ENCODE results near the gene SRSF1. TPM values are rescaled to one million over a fixed set of nuclear protein-coding genes. Genes with fewer than 3 reads are reported as not detected.
"Not testable (repeated sequence)": the region's sequence is repeated elsewhere in the genome, so short reads cannot be mapped to it uniquely, and the experiment has no call there.

Gene SRSF1
- total RNA-seq, 2 experiments from 2014 or later, result 382 to 383 TPM

DNA sequence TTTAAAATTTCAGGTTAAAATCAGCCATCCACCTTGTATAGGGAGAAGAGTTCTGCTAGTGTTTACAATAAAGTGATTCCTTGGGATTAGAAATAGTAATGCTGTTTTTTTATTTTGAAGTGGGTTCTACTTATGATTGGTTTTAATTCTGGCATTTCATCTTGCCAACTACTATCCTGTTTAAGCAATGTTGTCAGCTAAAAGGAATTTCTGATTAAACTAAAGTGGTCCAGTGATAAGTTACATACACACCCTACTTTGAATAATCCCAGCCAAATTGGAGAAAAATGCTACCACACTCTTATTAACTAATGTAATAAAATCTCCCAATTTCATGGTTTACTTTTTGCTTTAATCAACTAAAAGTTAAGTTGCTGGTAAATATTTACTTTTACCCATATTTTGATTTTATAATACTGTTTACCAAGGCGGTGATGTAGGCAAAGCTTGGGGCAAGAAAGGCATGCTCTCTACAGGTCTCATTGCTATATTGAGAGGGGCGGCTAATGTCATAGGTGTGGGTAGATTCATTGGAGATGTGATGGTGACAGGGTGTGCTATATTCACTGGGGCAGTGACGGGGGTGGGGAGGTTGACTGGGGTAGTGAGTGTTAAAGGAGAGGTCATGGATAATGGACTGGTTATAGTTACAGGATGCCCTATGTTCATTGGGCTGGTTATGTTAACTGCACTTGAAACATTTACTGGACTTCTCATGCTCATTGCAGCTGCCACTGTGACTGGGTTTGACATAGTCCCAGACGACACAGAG is 32.8 kb downstream of the SRSF1 start:
- H3K4me1 Mint-ChIP-seq (ENCODE audit: low read depth); H3K4me3 Mint-ChIP-seq; H3K27ac Mint-ChIP-seq; POLR2A ChIA-PET; H3K9me3 Mint-ChIP-seq (ENCODE audit: insufficient read depth); DNase-seq; H3K27me3 Mint-ChIP-seq (ENCODE audit: low read depth); ATAC-seq: not testable (repeated sequence)
- CTCF ChIA-PET, result interaction anchor here (1.2 to 1.4 kb wide), 3 partner anchors 12 to 82 kb away, joined by 3 to 4 read pairs (median 3); no protein-coding TSS in a partner anchor
- peaks cover 47% of the 10 kb centered on the region for H3K36me3 Mint-ChIP-seq (ENCODE audit: low read depth)

DNA sequence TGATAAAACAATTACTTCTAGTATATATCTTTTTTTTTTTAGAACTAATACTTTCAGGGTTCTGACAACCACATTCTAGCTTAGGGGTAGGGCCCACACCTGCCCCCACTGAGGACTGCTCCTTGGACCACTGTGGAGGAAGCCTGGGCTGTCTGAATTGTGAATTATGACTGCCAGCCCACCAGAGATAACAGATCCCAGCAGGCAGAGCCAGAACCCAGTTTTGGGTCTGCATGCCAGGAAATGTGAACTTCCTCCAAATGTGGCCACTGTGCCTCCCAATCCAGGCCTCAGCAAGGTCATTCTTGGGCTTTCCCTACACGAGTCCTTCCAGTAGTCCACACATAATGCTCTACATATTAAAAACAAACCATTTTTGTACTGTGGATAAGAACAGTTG is 34.9 kb downstream of the SRSF1 start:
- Mint-ChIP-seq H3K9me3 (ENCODE audit: insufficient read depth) (no peaks in the 10 kb centered on the region), H3K4me1 (ENCODE audit: low read depth) (no peaks in the 10 kb centered on the region), H3K36me3 (ENCODE audit: low read depth) (peaks cover 33% of the 10 kb centered on the region), H3K27me3 (ENCODE audit: low read depth) (peaks cover 7% of the 10 kb centered on the region), H3K4me3 (no peak overlapping the region), H3K27ac (no peak overlapping the region)
- ChIA-PET CTCF (interaction anchor here (0.9 to 1.6 kb wide), 2 partner anchors 10 to 27 kb away, joined by 3 to 5 read pairs; no protein-coding TSS in a partner anchor), POLR2A (no interaction called here)
- peak; percentile 11 for DNase-seq
- no peak for ATAC-seq

DNA sequence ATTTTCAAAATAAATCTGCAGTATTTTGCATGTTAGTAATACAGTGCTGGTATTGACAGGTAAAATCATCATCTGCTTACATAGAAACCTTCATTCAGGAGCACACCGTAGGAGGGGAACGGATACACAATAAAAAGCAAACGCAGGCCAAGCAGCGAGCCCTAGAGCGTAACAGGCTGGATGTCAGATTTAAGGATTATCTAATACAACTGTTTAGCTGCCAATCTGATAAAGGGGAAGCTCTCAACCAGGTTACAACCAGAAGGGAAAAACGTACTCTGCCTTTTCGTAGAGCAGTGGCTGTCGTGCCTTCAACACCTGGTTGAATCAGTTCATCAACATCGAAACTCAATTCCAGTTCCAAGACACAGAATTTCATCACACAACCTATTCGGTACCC is 35.5 kb downstream of the SRSF1 start:
- ATAC-seq (no peak), DNase-seq (peak; percentile 4)
- ChIA-PET CTCF (interaction anchor here (1.6 kb wide), 1 partner anchor 27 kb away, joined by 5 read pairs; no protein-coding TSS in a partner anchor), POLR2A (no interaction called here)
- Mint-ChIP-seq H3K4me3 (no peak overlapping the region), H3K9me3 (ENCODE audit: insufficient read depth) (no peaks in the 10 kb centered on the region), H3K27me3 (ENCODE audit: low read depth) (peaks cover 7% of the 10 kb centered on the region), H3K4me1 (ENCODE audit: low read depth) (no peaks in the 10 kb centered on the region), H3K27ac (no peak overlapping the region), H3K36me3 (ENCODE audit: low read depth) (peaks cover 27% of the 10 kb centered on the region)

DNA sequence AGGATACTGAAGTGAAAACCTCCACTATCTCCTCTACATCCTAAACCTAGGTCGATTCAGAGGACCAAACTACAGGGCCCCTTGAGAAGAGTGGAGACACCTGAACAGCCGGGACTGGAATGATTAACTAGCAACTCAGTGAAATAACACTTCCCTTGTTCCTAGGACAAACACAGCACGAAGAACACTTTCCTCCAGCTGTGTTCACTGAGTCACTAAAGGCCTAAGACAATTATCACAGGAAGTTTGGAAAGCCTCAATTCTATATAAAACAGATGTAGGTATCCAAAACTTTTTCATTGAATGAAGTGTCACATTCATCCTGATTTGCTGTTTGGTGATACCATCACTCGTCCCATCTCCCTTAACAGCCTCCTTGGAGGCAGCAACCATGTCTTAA is 36.3 kb downstream of the SRSF1 start:
- DNase-seq (peak; percentile 17), ATAC-seq (no peak)
- Mint-ChIP-seq H3K4me1 (ENCODE audit: low read depth) (no peaks in the 10 kb centered on the region), H3K27ac (no peak overlapping the region), H3K4me3 (no peak overlapping the region), H3K36me3 (ENCODE audit: low read depth) (peaks cover 20% of the 10 kb centered on the region), H3K9me3 (ENCODE audit: insufficient read depth) (no peaks in the 10 kb centered on the region), H3K27me3 (ENCODE audit: low read depth) (peaks cover 7% of the 10 kb centered on the region)
- ChIA-PET CTCF (no interaction called here), POLR2A (no interaction called here)

DNA sequence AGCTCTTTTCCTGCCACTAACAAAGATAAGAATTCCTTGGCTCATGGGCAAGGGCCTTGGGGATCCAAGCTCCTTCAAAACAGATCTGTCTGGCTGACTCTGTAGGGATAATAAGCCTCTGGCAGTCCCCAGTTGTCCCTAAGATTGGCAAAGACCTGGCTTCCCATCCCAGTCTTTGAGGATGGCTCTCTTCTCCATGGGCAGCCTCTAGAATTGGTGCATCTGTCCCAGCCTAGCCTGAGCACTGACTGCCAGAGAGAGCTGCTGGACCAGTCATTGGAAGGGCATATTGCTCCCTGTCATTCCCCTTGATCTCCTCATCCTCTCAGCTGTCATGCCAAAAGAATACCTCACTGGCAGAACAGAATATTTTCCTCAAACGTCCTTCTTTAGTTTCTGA is 38.6 kb downstream of the SRSF1 start:
- H3K36me3 Mint-ChIP-seq (ENCODE audit: low read depth), result peaks cover 4% of the 10 kb centered on the region
- H3K4me3 Mint-ChIP-seq, result no peak overlapping the region
- ATAC-seq (no peak), DNase-seq (peak; percentile 4)
- peaks cover 10% of the 10 kb centered on the region for H3K27me3 Mint-ChIP-seq (ENCODE audit: low read depth)
- no peak overlapping the region for H3K27ac Mint-ChIP-seq
- ChIA-PET POLR2A (no interaction called here), CTCF (interaction anchor here (1.5 kb wide), 2 partner anchors 16 to 39 kb away, joined by 5 read pairs; partner anchors contain the start of gene SRSF1)
- no peaks in the 10 kb centered on the region for H3K9me3 Mint-ChIP-seq (ENCODE audit: insufficient read depth)
- no peaks in the 10 kb centered on the region for H3K4me1 Mint-ChIP-seq (ENCODE audit: low read depth)

DNA sequence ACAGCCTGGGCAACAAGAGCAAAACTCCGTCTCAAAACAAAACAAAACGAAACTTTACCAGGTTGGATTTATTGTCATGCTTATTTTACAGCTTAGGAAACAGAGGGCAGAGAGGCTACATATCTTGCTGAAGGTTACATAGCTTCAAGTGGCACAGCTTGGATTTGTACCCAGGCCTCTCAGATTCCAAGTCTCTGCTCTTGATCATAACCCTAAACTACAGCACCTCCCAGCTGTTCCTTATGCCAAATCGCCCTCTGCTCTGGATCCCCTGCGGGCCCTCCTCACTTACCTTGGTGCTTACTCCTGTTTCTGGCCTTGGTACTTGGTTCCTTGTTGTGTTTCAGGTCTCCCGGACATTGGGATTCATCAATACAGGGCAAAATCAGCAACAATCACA is 40.2 kb downstream of the SRSF1 start:
- Mint-ChIP-seq H3K27ac (no peak overlapping the region), H3K9me3 (ENCODE audit: insufficient read depth) (no peaks in the 10 kb centered on the region), H3K4me1 (ENCODE audit: low read depth) (no peaks in the 10 kb centered on the region), H3K27me3 (ENCODE audit: low read depth) (peaks cover 20% of the 10 kb centered on the region), H3K4me3 (no peak overlapping the region), H3K36me3 (ENCODE audit: low read depth) (no peaks in the 10 kb centered on the region)
- CTCF ChIA-PET, result interaction anchor here (1.5 to 1.7 kb wide), 3 partner anchors 11 to 40 kb away, joined by 5 to 7 read pairs (median 5); partner anchors contain the start of genes CUEDC1 and SRSF1
- DNase-seq (no peak), ATAC-seq (no peak)
- POLR2A ChIA-PET, result no interaction called here

DNA sequence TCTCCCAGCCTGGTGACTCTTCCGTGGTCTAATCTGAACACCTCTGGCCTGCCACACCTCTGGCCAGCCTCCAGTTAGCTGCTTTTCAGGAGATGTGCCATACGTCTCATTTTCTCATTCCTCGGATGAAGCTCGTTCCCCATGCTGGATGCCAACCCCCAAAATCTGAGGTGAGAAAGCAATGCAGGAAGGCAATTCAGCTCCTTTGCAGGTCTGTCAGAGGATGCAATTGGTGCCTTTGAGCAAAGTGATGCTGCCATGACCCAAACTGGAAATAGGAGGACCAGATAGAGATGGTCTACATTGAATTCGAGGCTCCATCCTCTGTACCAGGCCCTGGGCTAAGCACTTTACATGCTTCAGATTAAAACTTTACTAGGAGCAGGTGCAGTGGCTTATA is 40.8 kb downstream of the SRSF1 start:
- Mint-ChIP-seq H3K27me3 (ENCODE audit: low read depth) (peaks cover 21% of the 10 kb centered on the region), H3K4me3 (no peak overlapping the region), H3K4me1 (ENCODE audit: low read depth) (no peaks in the 10 kb centered on the region), H3K36me3 (ENCODE audit: low read depth) (no peaks in the 10 kb centered on the region), H3K9me3 (ENCODE audit: insufficient read depth) (no peaks in the 10 kb centered on the region), H3K27ac (no peak overlapping the region)
- CTCF ChIA-PET, result interaction anchor here (1.7 kb wide), 1 partner anchor 10 kb away, joined by 7 read pairs; the partner anchor contains the start of gene CUEDC1
- DNase-seq, result peak; percentile 18
- POLR2A ChIA-PET, result no interaction called here
- no peak for ATAC-seq

DNA sequence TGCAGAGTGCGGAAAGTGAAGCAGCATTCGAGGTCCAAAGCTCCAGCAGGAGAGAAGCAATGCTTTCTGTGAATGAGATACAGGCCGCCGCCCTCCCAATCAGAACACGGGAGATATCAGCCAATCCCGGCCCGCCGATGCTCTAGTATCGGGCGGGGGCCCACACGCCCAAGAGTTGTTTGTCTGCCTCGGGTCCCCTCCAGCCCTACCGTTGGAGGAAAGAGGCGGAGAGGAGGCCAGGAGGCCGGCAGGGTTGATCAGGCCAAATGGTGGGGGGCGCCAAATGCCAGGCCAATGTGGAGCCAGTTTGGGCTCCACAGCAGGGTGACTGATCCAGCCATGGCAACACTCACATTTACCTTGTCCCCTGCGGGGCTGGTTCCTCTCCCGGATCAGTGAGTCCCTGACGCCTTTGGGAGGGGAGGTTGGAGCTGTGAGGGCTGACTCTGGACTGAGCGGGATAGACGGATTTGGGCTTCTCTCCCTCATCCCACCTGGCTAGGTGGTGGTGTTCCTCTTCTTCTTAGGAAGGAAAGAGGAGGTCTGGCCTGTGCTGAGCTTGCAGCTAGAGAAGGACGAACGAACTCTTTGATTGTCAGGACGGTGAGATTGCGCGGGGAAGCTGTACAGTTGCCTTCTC is 41.4 kb downstream of the SRSF1 start:
- H3K36me3 Mint-ChIP-seq (ENCODE audit: low read depth), result no peaks in the 10 kb centered on the region
- CTCF ChIA-PET, result interaction anchor here (1.7 kb wide), 1 partner anchor 9 kb away, joined by 7 read pairs; the partner anchor contains the start of gene CUEDC1
- no peak overlapping the region for H3K27ac Mint-ChIP-seq
- DNase-seq (peak; percentile 14), ATAC-seq (no peak)
- no peak overlapping the region for H3K4me3 Mint-ChIP-seq
- H3K27me3 Mint-ChIP-seq (ENCODE audit: low read depth), result peaks cover 25% of the 10 kb centered on the region
- POLR2A ChIA-PET, result no interaction called here
- no peaks in the 10 kb centered on the region for H3K4me1 Mint-ChIP-seq (ENCODE audit: low read depth)
- H3K9me3 Mint-ChIP-seq (ENCODE audit: insufficient read depth), result no peaks in the 10 kb centered on the region

DNA sequence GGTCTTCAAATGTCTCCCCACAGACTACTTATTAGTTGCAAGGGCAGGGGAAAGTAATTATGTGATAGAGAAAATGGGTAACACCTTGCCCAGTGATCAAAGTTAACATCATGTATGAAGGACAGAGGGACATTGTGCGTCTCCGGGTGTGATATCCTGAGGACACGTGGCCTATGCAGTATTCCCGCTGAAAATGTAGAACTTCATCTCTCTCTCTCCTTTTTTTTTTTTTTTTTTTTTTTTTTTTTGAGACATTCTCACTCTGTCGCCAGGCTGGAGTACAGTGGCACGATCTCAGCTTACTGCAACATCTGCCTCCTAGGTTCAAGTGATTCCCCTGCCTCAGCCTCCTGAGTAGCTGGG is 43.9 kb downstream of the SRSF1 start:
- no peak for DNase-seq
- no peaks in the 10 kb centered on the region for H3K9me3 Mint-ChIP-seq (ENCODE audit: insufficient read depth)
- ChIA-PET POLR2A (no interaction called here), CTCF (no interaction called here)
- no peak overlapping the region for H3K27ac Mint-ChIP-seq
- H3K27me3 Mint-ChIP-seq (ENCODE audit: low read depth), result peaks cover 30% of the 10 kb centered on the region
- no peak for ATAC-seq
- no peak overlapping the region for H3K4me3 Mint-ChIP-seq
- H3K36me3 Mint-ChIP-seq (ENCODE audit: low read depth), result no peaks in the 10 kb centered on the region
- no peaks in the 10 kb centered on the region for H3K4me1 Mint-ChIP-seq (ENCODE audit: low read depth)

DNA sequence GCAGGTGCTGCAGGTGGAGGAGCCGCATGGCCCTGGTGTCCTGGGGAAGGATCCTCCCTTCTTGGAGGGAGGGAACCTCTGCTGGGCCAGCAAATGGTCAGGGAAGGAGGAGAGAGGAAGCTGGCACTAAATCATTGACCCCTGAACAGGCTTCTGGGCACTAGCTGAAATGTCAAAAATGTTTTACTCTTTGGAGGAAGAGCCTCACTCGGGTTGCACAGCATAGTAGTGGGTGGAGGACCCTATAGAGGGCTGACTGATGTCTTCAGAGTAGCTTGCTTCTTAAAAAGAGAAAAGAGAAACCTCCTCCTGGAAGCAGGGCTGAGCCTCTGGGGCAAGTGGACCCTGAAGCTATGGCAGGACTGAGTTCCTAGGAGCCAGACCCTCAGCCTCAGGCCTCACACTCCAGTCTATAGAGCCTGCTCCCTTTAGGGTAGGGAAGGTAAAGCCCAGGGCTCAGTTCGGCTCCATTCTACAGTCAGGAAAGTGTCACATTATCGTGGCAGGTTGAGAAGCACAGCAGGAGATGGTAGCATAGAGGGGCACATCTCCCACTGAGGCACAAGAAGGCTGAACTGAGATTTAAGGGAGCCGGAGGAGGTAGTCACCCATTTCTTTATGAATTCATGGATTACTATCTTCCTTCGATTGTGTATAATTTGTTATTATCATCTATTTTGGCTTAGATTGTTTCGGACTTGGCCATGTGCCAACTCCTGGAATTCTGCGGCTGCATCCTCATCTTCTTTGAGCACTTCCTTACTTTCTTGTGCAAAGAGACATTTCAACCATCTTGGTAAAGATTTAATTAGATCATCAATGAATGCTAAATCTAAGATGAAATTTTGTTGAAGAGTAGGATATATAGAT is 44.5 kb downstream of the SRSF1 start:
- H3K27me3 Mint-ChIP-seq (ENCODE audit: low read depth), result peaks cover 35% of the 10 kb centered on the region
- CTCF ChIA-PET, result interaction anchor here (0.7 to 1.5 kb wide), 2 partner anchors 31 to 37 kb away, joined by 3 to 5 read pairs; no protein-coding TSS in a partner anchor
- POLR2A ChIA-PET, result no interaction called here
- no peak overlapping the region for H3K4me3 Mint-ChIP-seq
- H3K27ac Mint-ChIP-seq, result no peak overlapping the region
- no peak for DNase-seq
- H3K9me3 Mint-ChIP-seq (ENCODE audit: insufficient read depth), result no peaks in the 10 kb centered on the region
- H3K4me1 Mint-ChIP-seq (ENCODE audit: low read depth), result peaks cover 3% of the 10 kb centered on the region
- H3K36me3 Mint-ChIP-seq (ENCODE audit: low read depth), result no peaks in the 10 kb centered on the region
- no peak for ATAC-seq

DNA sequence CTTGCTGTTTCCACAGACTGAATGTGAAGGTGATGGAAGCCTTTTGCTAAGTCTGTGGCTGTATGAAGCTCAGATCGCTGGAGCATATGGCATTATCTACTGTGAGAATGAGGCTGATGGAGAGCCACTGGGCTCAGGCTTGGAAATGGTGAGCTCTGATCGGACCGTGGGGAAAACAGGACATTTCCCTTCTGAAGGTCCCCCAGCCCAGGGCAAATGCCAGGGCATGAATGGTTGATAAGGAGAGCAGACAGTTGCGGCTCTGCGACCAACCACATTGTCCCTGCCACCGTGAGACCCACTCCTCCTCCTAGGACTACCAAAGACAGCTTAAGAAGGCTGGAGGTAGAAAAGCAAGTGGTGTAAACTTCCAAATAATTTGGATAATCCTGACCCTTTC is 47.1 kb downstream of the SRSF1 start:
- no peaks in the 10 kb centered on the region for H3K36me3 Mint-ChIP-seq (ENCODE audit: low read depth)
- H3K9me3 Mint-ChIP-seq (ENCODE audit: insufficient read depth), result no peaks in the 10 kb centered on the region
- DNase-seq, result no peak
- ATAC-seq, result no peak
- H3K4me3 Mint-ChIP-seq, result no peak overlapping the region
- peaks cover 21% of the 10 kb centered on the region for H3K4me1 Mint-ChIP-seq (ENCODE audit: low read depth)
- CTCF ChIA-PET, result no interaction called here
- no peak overlapping the region for H3K27ac Mint-ChIP-seq
- H3K27me3 Mint-ChIP-seq (ENCODE audit: low read depth), result peaks cover 52% of the 10 kb centered on the region
- POLR2A ChIA-PET, result interaction anchor here (0.6 to 0.9 kb wide), 2 partner anchors 29 to 33 kb away, joined by 3 to 4 read pairs; partner anchors contain the start of gene VEZF1
